Stimulated activated CD4-positive, alpha-beta T cell treated with anti-CD3 and anti-CD28 coated beads, Interleukin-2, amount 100 ng/mL, for 4 hours (primary cell): ENCODE measurements around the gene ALDH1B1.
A peak's percentile ranks its signal among the peaks of the same experiment; 100 is the strongest.

ENCODE experiments used
- DNase-seq: peaks from one replicate; pipeline ENCODE4 v3.0.0-alpha.2; 2020; ENCODE audit warnings: low read depth

Gene ALDH1B1

GRCh38 chr9:38392235-38393127 lies at the start of gene ALDH1B1:
Gene ALDH1B1, plus strand, starts transcription at chr9:38392702. Its CDS starts 3,047 bp downstream, at chr9:38395749.
- peak; percentile 24 for DNase-seq

- no peak for DNase-seq
These were observed 49.5 kb upstream of the ALDH1B1 start for GRCh38 chr9:38343037-38343436.

GRCh38 chr9:38343552-38343951 lies 49.0 kb upstream of the ALDH1B1 start:
- no peak for DNase-seq

- no peak for DNase-seq
These were observed 47.8 kb upstream of the ALDH1B1 start for GRCh38 chr9:38344566-38345324.

GRCh38 chr9:38345851-38346755 lies 46.4 kb upstream of the ALDH1B1 start:
- DNase-seq, result no peak

- DNase-seq, result no peak
These were observed 45.7 kb upstream of the ALDH1B1 start for GRCh38 chr9:38346811-38347210.

- no peak for DNase-seq
These were observed 45.2 kb upstream of the ALDH1B1 start for GRCh38 chr9:38347271-38347671.

- no peak for DNase-seq
These were observed 44.6 kb upstream of the ALDH1B1 start for GRCh38 chr9:38347946-38348345.

GRCh38 chr9:38350529-38350928 lies 42.0 kb upstream of the ALDH1B1 start:
- DNase-seq, result no peak

- no peak for DNase-seq
These were observed 39.8 kb upstream of the ALDH1B1 start for GRCh38 chr9:38352530-38353328.

- no peak for DNase-seq
These were observed 37.4 kb upstream of the ALDH1B1 start for GRCh38 chr9:38355115-38355514.

GRCh38 chr9:38355517-38356120 lies 36.9 kb upstream of the ALDH1B1 start:
- no peak for DNase-seq

- no peak for DNase-seq
These were observed 35.7 kb upstream of the ALDH1B1 start for GRCh38 chr9:38356851-38357250.

GRCh38 chr9:38357350-38358114 lies 35.0 kb upstream of the ALDH1B1 start:
- no peak for DNase-seq

GRCh38 chr9:38358390-38359296 lies 33.9 kb upstream of the ALDH1B1 start:
- DNase-seq, result no peak

GRCh38 chr9:38359297-38359653 lies 33.2 kb upstream of the ALDH1B1 start:
- no peak for DNase-seq

GRCh38 chr9:38359689-38360385 lies 32.7 kb upstream of the ALDH1B1 start:
- no peak for DNase-seq

GRCh38 chr9:38360839-38361472 lies 31.5 kb upstream of the ALDH1B1 start:
- DNase-seq, result no peak
